Endothelial cell of umbilical vein (primary cell): ENCODE data around the gene VPS37C.

Source experiments
- POLR2AphosphoS5 ChIP-seq: IDR thresholded peaks from 2 replicates; pipeline ENCODE4 v1.6.1; 2012; ENCODE audit warnings: low read depth, mild to moderate bottlenecking, control low read depth, low read length, moderate library complexity; ENCODE audit not compliant: insufficient read depth
- TF ChIP-seq, protein P1 (sequence below), 2 donors: IDR thresholded peaks; 1 replicate in 1 of 2; 2 replicates in 1 of 2; pipeline ENCODE4 v1.5.1; 2011; ENCODE audit warnings: low read length in 2 of 2, mild to moderate bottlenecking in 2 of 2, moderate library complexity in 2 of 2, control low read depth in 1 of 2, inconsistent platforms in 1 of 2, low read depth in 1 of 2; ENCODE audit not compliant: insufficient read depth in 1 of 2; ENCODE audit errors: extremely low read depth in 1 of 2

DNA sequence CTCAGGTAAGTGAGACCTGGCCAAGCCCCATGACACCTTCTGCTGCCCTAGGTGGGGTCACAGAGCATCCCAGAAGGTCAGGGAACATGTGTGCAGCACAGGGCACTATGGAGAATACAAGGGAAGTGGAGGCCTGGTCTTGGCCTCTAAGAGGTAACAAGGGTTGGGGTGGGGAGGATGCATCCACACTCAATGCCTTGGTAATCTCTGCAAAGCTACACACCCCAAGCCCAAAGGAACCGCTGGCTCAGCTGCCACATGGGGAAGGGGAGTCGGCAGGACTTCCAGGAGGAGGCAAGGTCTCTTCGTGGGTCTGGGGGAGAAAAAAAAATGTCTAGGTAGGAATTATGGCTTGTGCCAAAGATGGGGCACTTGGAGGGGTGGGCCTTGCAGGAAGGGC lies 41.7 kb downstream of the VPS37C start:
- TF ChIP-seq, protein P1, sequence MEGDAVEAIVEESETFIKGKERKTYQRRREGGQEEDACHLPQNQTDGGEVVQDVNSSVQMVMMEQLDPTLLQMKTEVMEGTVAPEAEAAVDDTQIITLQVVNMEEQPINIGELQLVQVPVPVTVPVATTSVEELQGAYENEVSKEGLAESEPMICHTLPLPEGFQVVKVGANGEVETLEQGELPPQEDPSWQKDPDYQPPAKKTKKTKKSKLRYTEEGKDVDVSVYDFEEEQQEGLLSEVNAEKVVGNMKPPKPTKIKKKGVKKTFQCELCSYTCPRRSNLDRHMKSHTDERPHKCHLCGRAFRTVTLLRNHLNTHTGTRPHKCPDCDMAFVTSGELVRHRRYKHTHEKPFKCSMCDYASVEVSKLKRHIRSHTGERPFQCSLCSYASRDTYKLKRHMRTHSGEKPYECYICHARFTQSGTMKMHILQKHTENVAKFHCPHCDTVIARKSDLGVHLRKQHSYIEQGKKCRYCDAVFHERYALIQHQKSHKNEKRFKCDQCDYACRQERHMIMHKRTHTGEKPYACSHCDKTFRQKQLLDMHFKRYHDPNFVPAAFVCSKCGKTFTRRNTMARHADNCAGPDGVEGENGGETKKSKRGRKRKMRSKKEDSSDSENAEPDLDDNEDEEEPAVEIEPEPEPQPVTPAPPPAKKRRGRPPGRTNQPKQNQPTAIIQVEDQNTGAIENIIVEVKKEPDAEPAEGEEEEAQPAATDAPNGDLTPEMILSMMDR (IDR thresholded peaks at IDR 0.05; ENCODE audit: extremely low read depth in 1 of 2, insufficient read depth in 1 of 2, low read depth in 1 of 2, low read length in 2 of 2), result no peak
- no peak for TF ChIP-seq POLR2AphosphoS5
